WTC11 (cell line): Measurements from ENCODE around the gene VWA7. TPM values are rescaled to one million over a fixed set of nuclear protein-coding genes. Genes with fewer than 3 reads are reported as not detected.

Experiments
- ATAC-seq: fragments of 200-7000 bp; cut with Tn5 transposase; 2 replicates; pipeline ENCODE4 v1.10.0; 2021; ENCODE audit warnings: mild to moderate bottlenecking, moderate library complexity
- CTCF ChIA-PET: fragments of 300-600 bp; sonication (Branson Sonifier 250); formaldehyde crosslinking; loops from one replicate; lab custom pipeline; 2021; ENCODE audit warnings: antibody characterized with exemption; lab: Charles Lee
- POLR2A ChIA-PET: fragments of 350-600 bp; sonication (Branson Sonifier 250); formaldehyde crosslinking; loops from one replicate; lab custom pipeline; 2021; ENCODE audit warnings: antibody characterized with exemption; lab: Charles Lee
- DNase-seq: peaks from one replicate; pipeline ENCODE4 v3.0.0; 2021; ENCODE audit warnings: low spot score
- H3K27ac Mint-ChIP-seq: 2 replicates; pipeline ENCODE4 v1.8.0; 2021; ENCODE audit warnings: mixed read lengths
- H3K27me3 Mint-ChIP-seq: 2 replicates; pipeline ENCODE4 v1.8.0; 2021; ENCODE audit warnings: low read depth, mild to moderate bottlenecking, moderate library complexity, mixed read lengths
- H3K36me3 Mint-ChIP-seq: 2 replicates; pipeline ENCODE4 v1.8.0; 2021; ENCODE audit warnings: mixed read lengths
- H3K4me1 Mint-ChIP-seq: 2 replicates; pipeline ENCODE4 v1.8.0; 2022; ENCODE audit warnings: mixed read lengths
- H3K4me3 Mint-ChIP-seq: 2 replicates; pipeline ENCODE4 v1.8.0; 2021; ENCODE audit warnings: mild to moderate bottlenecking, moderate library complexity, mixed read lengths
- H3K9me3 Mint-ChIP-seq: 2 replicates; pipeline ENCODE4 v1.8.0; 2021; ENCODE audit warnings: mixed read lengths
- HMGXB4 ChIP-seq: sonication (generic); formaldehyde crosslinking; IDR thresholded peaks from 2 replicates; pipeline ENCODE4 v1.8.1; 2023; ENCODE audit warnings: mild to moderate bottlenecking, moderate library complexity, missing genetic modification reagents
- IRF1 ChIP-seq: sonication (generic); formaldehyde crosslinking; IDR thresholded peaks from 2 replicates; pipeline ENCODE4 v1.8.0; 2023; ENCODE audit warnings: missing genetic modification reagents
- MAX ChIP-seq: sonication (generic); formaldehyde crosslinking; IDR thresholded peaks from 2 replicates; pipeline ENCODE4 v1.8.0; 2022; ENCODE audit warnings: mild to moderate bottlenecking, missing genetic modification reagents
- MXD4 ChIP-seq: fragments of 250-450 bp; sonication (Bioruptor Pico); IDR thresholded peaks from 2 replicates; pipeline ENCODE4 v1.8.0; 2021; ENCODE audit warnings: mild to moderate bottlenecking, moderate library complexity, borderline replicate concordance
- NR2C2 ChIP-seq: sonication (generic); formaldehyde crosslinking; IDR thresholded peaks from 2 replicates; pipeline ENCODE4 v1.8.0; 2022; ENCODE audit warnings: mild to moderate bottlenecking, missing genetic modification reagents
- TCF7 ChIP-seq: sonication (generic); formaldehyde crosslinking; IDR thresholded peaks from 2 replicates; pipeline ENCODE4 v1.8.0; 2022; ENCODE audit warnings: mild to moderate bottlenecking, low read depth, missing genetic modification reagents, moderate library complexity
- ZBTB21 ChIP-seq: sonication (generic); formaldehyde crosslinking; IDR thresholded peaks from 2 replicates; pipeline ENCODE4 v1.8.1; 2023; ENCODE audit warnings: mild to moderate bottlenecking, missing genetic modification reagents, borderline replicate concordance
- ZNF138 ChIP-seq: sonication (generic); formaldehyde crosslinking; conservative IDR thresholded peaks from 2 replicates; pipeline ENCODE4 v1.8.1; 2022; ENCODE audit warnings: mild to moderate bottlenecking, moderate library complexity, missing genetic modification reagents
- ZNF219 ChIP-seq: sonication (generic); formaldehyde crosslinking; IDR thresholded peaks from 2 replicates; pipeline ENCODE4 v1.8.0; 2023; ENCODE audit warnings: missing genetic modification reagents, mild to moderate bottlenecking, borderline replicate concordance
- ZNF425 ChIP-seq: fragments of 250-450 bp; sonication (Bioruptor Pico); conservative IDR thresholded peaks from 2 replicates; pipeline ENCODE4 v1.9.0; 2021; ENCODE audit warnings: mild to moderate bottlenecking
- ZSCAN18 ChIP-seq: fragments of 250-450 bp; sonication (Bioruptor Pico); IDR thresholded peaks from 2 replicates; pipeline ENCODE4 v2.1.2; 2022; ENCODE audit warnings: mild to moderate bottlenecking, moderate library complexity
- total RNA-seq: library from RNA; stranded (reverse); gene quantifications from 3 replicates; pipeline ENCODE4 v1.2.3, GENCODE V29; 2021
- TF ChIP-seq, protein P1 (sequence below): sonication (generic); formaldehyde crosslinking; IDR thresholded peaks from 2 replicates; pipeline ENCODE4 v1.8.0; 2023; ENCODE audit warnings: mild to moderate bottlenecking, missing genetic modification reagents

The VWA7 gene
- total RNA-seq, 1 experiment from 2014 or later: 1.8 TPM

GRCh38 chr6:31779908-31780307, 2.8 kb upstream of the VWA7 start:
- H3K36me3 Mint-ChIP-seq: peaks cover 27% of the 10 kb centered on the region

More at GRCh38 chr6:31779908-31780307, 2.8 kb upstream of the VWA7 start:
- ChIA-PET POLR2A (interaction anchor here (0.6 kb wide), 1 partner anchor 77 kb away, joined by 4 read pairs; no protein-coding TSS in a partner anchor), CTCF (interaction anchor here (1.1 to 1.5 kb wide), 4 partner anchors 10 to 142 kb away, joined by 3 to 6 read pairs (median 4); partner anchors contain the start of gene LSM2)
- ATAC-seq: no peak
- H3K27me3 Mint-ChIP-seq: no peaks in the 10 kb centered on the region
- H3K4me3 Mint-ChIP-seq: no peak overlapping the region
- no peaks in the 10 kb centered on the region for H3K9me3 Mint-ChIP-seq
- no peak for DNase-seq
- H3K27ac Mint-ChIP-seq: no peak overlapping the region
- 0 out of 2 replicates have a peak, but pooled peaks cover 2% of the 10 kb centered on the region for H3K4me1 Mint-ChIP-seq
- TF ChIP-seq IRF1 (CRISPR knock-in tag) (no peak), ZSCAN18 (CRISPR knock-in tag) (no peak), MXD4 (CRISPR knock-in tag) (no peak), ZNF219 (CRISPR knock-in tag) (no peak), TCF7 (CRISPR knock-in tag) (no peak), ZNF425 (no peak), MAX (no peak), ZBTB21 (no peak), HMGXB4 (CRISPR knock-in tag) (no peak), ZNF138 (CRISPR knock-in tag) (no peak), NR2C2 (no peak)
- TF ChIP-seq, protein P1, sequence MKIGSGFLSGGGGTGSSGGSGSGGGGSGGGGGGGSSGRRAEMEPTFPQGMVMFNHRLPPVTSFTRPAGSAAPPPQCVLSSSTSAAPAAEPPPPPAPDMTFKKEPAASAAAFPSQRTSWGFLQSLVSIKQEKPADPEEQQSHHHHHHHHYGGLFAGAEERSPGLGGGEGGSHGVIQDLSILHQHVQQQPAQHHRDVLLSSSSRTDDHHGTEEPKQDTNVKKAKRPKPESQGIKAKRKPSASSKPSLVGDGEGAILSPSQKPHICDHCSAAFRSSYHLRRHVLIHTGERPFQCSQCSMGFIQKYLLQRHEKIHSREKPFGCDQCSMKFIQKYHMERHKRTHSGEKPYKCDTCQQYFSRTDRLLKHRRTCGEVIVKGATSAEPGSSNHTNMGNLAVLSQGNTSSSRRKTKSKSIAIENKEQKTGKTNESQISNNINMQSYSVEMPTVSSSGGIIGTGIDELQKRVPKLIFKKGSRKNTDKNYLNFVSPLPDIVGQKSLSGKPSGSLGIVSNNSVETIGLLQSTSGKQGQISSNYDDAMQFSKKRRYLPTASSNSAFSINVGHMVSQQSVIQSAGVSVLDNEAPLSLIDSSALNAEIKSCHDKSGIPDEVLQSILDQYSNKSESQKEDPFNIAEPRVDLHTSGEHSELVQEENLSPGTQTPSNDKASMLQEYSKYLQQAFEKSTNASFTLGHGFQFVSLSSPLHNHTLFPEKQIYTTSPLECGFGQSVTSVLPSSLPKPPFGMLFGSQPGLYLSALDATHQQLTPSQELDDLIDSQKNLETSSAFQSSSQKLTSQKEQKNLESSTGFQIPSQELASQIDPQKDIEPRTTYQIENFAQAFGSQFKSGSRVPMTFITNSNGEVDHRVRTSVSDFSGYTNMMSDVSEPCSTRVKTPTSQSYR: no peak
